HUES6 (cell line): ENCODE data around the gene CCDC85C.

Experiments
- H3K27ac ChIP-seq: 2 replicates; pipeline ENCODE4 v1.7.0; 2013; ENCODE audit warnings: low read depth, mild to moderate bottlenecking, low read length, inconsistent platforms
- H3K27me3 ChIP-seq: 2 replicates; pipeline ENCODE4 v1.6.1; 2013; ENCODE audit warnings: low read length; ENCODE audit not compliant: control insufficient read depth, insufficient read depth
- H3K36me3 ChIP-seq: 2 replicates; pipeline ENCODE4 v1.6.1; 2013; ENCODE audit warnings: low read length; ENCODE audit not compliant: control insufficient read depth, insufficient read depth
- H3K4me1 ChIP-seq: 2 replicates; pipeline ENCODE4 v1.6.1; 2013; ENCODE audit warnings: low read length; ENCODE audit not compliant: control insufficient read depth, insufficient read depth
- H3K4me3 ChIP-seq: 2 replicates; pipeline ENCODE4 v1.5.1; 2013; ENCODE audit warnings: low read depth, low read length
- H3K9ac ChIP-seq: one replicate; pipeline ENCODE4 v1.6.1; 2013; ENCODE audit warnings: mild to moderate bottlenecking, low read length
- H3K9me3 ChIP-seq: 2 replicates; pipeline ENCODE4 v1.6.1; 2013; ENCODE audit warnings: low read depth, low read length; ENCODE audit not compliant: control insufficient read depth, insufficient read depth

Gene CCDC85C

GRCh38 chr14:99517643-99518381, 86.2 kb downstream of the CCDC85C start:
- H3K9me3 ChIP-seq, result no peaks in the 10 kb centered on the region
- no peak overlapping the region for H3K9ac ChIP-seq
- peaks cover 22% of the 10 kb centered on the region for H3K4me1 ChIP-seq
- H3K27me3 ChIP-seq, result no peaks in the 10 kb centered on the region
- no peak overlapping the region for H3K4me3 ChIP-seq
- H3K27ac ChIP-seq, result no peak overlapping the region
- H3K36me3 ChIP-seq, result peaks cover 6% of the 10 kb centered on the region

- Histone ChIP-seq H3K27me3 (no peaks in the 10 kb centered on the region), H3K4me3 (no peak overlapping the region), H3K27ac (no peak overlapping the region), H3K9ac (no peak overlapping the region), H3K4me1 (peaks cover 15% of the 10 kb centered on the region), H3K36me3 (peaks cover 8% of the 10 kb centered on the region), H3K9me3 (no peaks in the 10 kb centered on the region)
Measured at GRCh38 chr14:99516871-99517642, 87.0 kb downstream of the CCDC85C start.

- H3K9me3 ChIP-seq, result no peaks in the 10 kb centered on the region
- peaks cover 7% of the 10 kb centered on the region; the same call in 1 of the 2 replicates for H3K4me1 ChIP-seq
- H3K36me3 ChIP-seq, result peaks cover 15% of the 10 kb centered on the region
- H3K27me3 ChIP-seq, result no peaks in the 10 kb centered on the region
- H3K4me3 ChIP-seq, result no peak overlapping the region
- no peak overlapping the region for H3K9ac ChIP-seq
- no peak overlapping the region for H3K27ac ChIP-seq
Measured at GRCh38 chr14:99516156-99516870, 87.7 kb downstream of the CCDC85C start.

- Histone ChIP-seq H3K4me1 (peaks cover 3% of the 10 kb centered on the region; the same call in 1 of the 2 replicates), H3K27ac (no peak overlapping the region), H3K9me3 (no peaks in the 10 kb centered on the region), H3K36me3 (peaks cover 15% of the 10 kb centered on the region), H3K27me3 (no peaks in the 10 kb centered on the region), H3K4me3 (no peak overlapping the region), H3K9ac (no peak overlapping the region)
Measured at GRCh38 chr14:99515301-99516155, 88.5 kb downstream of the CCDC85C start.

GRCh38 chr14:99514552-99515300, 89.3 kb downstream of the CCDC85C start:
- Histone ChIP-seq H3K27ac (no peak overlapping the region), H3K36me3 (peaks cover 17% of the 10 kb centered on the region), H3K9ac (no peak overlapping the region), H3K27me3 (no peaks in the 10 kb centered on the region), H3K4me3 (no peak overlapping the region), H3K9me3 (no peaks in the 10 kb centered on the region), H3K4me1 (0 out of 2 replicates have a peak, but pooled peaks cover 3% of the 10 kb centered on the region)

GRCh38 chr14:99513946-99514551, 90.0 kb downstream of the CCDC85C start:
- Histone ChIP-seq H3K4me3 (no peak overlapping the region), H3K9me3 (no peaks in the 10 kb centered on the region), H3K27me3 (no peaks in the 10 kb centered on the region), H3K4me1 (0 out of 2 replicates have a peak, but pooled peaks cover 3% of the 10 kb centered on the region), H3K36me3 (peaks cover 24% of the 10 kb centered on the region), H3K9ac (no peak overlapping the region), H3K27ac (no peak overlapping the region)

- Histone ChIP-seq H3K36me3 (peaks cover 32% of the 10 kb centered on the region), H3K9ac (no peak overlapping the region), H3K27ac (no peak overlapping the region), H3K4me1 (0 out of 2 replicates have a peak, but pooled peaks cover 3% of the 10 kb centered on the region), H3K4me3 (no peak overlapping the region), H3K27me3 (no peaks in the 10 kb centered on the region), H3K9me3 (no peaks in the 10 kb centered on the region)
Measured at GRCh38 chr14:99513183-99513694, 90.8 kb downstream of the CCDC85C start.

GRCh38 chr14:99512571-99513182, 91.3 kb downstream of the CCDC85C start:
- H3K9ac ChIP-seq, result no peak overlapping the region
- H3K9me3 ChIP-seq, result no peaks in the 10 kb centered on the region
- H3K36me3 ChIP-seq, result peaks cover 37% of the 10 kb centered on the region
- H3K27me3 ChIP-seq, result no peaks in the 10 kb centered on the region
- 0 out of 2 replicates have a peak, but pooled peaks cover 3% of the 10 kb centered on the region for H3K4me1 ChIP-seq
- no peak overlapping the region for H3K4me3 ChIP-seq
- no peak overlapping the region for H3K27ac ChIP-seq

- Histone ChIP-seq H3K9me3 (no peaks in the 10 kb centered on the region), H3K4me3 (no peak overlapping the region), H3K27ac (no peak overlapping the region), H3K9ac (no peak overlapping the region), H3K4me1 (0 out of 2 replicates have a peak, but pooled peaks cover 3% of the 10 kb centered on the region), H3K27me3 (no peaks in the 10 kb centered on the region), H3K36me3 (peaks cover 43% of the 10 kb centered on the region)
Measured at GRCh38 chr14:99512110-99512449, 91.9 kb downstream of the CCDC85C start.
